ENCODE results near the gene TIGD7.

DNA sequence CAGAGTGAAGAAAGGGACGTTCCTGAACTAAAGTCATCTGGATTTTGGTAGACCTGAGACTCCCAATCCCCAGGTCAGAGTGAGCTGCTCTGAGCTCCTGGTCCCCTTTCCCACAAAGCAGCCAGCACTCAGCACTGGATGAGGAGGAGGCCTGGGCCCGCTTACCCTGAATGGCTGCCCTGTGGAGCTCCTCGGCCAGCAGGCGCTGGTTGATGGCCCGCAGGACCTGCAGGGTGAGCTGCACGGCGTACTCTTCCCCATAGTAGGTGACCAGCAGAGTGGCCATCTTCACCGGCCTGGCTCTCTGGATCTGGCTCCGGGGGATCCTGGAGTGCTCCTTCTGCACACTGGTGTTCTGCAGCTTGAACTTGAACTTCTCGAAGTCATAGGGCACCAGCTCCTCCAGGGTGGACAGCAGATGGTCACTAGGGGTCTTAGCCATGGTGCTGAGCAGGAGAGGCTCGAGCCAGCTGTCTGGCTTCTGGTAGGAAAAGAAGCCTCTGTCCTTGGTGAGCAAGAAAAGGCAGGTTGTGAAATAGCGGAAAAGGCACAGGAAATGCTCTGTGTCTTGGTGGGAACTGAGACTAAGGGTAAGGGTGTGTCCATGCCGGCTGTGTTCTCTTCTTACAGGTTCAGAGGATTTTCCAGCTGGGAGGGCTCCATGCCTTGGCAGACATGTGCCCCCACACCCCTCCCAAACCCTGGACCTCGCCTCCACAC is 48.9 kb downstream of the TIGD7 start, which contains the start of gene MEFV:
- TF ChIP-seq, protein P1, sequence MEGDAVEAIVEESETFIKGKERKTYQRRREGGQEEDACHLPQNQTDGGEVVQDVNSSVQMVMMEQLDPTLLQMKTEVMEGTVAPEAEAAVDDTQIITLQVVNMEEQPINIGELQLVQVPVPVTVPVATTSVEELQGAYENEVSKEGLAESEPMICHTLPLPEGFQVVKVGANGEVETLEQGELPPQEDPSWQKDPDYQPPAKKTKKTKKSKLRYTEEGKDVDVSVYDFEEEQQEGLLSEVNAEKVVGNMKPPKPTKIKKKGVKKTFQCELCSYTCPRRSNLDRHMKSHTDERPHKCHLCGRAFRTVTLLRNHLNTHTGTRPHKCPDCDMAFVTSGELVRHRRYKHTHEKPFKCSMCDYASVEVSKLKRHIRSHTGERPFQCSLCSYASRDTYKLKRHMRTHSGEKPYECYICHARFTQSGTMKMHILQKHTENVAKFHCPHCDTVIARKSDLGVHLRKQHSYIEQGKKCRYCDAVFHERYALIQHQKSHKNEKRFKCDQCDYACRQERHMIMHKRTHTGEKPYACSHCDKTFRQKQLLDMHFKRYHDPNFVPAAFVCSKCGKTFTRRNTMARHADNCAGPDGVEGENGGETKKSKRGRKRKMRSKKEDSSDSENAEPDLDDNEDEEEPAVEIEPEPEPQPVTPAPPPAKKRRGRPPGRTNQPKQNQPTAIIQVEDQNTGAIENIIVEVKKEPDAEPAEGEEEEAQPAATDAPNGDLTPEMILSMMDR (IDR thresholded peaks at IDR 0.05), result no peak
- no peak for TF ChIP-seq POLR2A (IDR thresholded peaks at IDR 0.05)

All from body of pancreas (tissue), 4 donors.